ENCODE results near the gene NLRP12. TPM values are rescaled to one million over a fixed set of nuclear protein-coding genes. Genes with fewer than 3 reads are reported as not detected.
"Not testable (repeated sequence)": the region's sequence is repeated elsewhere in the genome, so short reads cannot be mapped to it uniquely, and the experiment has no call there.

The NLRP12 gene
- total RNA-seq, 1 experiment from 2014 or later = not detected

DNA sequence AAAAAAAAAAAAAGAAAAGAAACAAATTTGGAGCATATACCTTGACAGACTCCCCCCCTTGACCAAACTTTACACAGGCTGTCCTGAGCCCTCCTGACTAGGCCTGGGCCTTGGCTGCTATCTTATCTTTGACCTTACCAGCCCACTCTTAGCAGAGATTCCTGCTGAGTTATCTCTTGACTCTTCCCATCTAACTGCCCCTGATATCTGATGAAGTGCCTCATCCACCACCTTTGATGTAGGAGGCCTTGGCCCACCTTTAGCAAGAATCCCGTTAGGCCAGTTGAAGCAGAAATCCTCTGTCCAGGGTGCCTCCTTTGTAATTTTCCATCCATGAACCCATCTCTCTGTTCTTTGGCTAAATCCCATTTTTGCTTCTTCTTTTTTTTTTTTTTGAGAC, 43.6 kb downstream of the NLRP12 start:
- Mint-ChIP-seq H3K9me3 (ENCODE audit: unreplicated experiment) (peaks cover 12% of the 10 kb centered on the region), H3K27me3 (ENCODE audit: insufficient read depth, unreplicated experiment) (no peaks in the 10 kb centered on the region), H3K4me3 (ENCODE audit: unreplicated experiment) (no peak overlapping the region), H3K27ac (ENCODE audit: low read depth, unreplicated experiment) (no peak overlapping the region), H3K36me3 (ENCODE audit: insufficient read depth, unreplicated experiment) (no peaks in the 10 kb centered on the region), H3K4me1 (ENCODE audit: insufficient read depth, unreplicated experiment) (no peaks in the 10 kb centered on the region)
- POLR2A ChIA-PET = interaction anchor here (0.6 kb wide), 1 partner anchor 150 kb away, joined by 3 read pairs; no protein-coding TSS in a partner anchor
- CTCF ChIA-PET = interaction anchor here (1.1 kb wide), 1 partner anchor 12 kb away, joined by 4 read pairs; no protein-coding TSS in a partner anchor
- no peak for DNase-seq (ENCODE audit: unreplicated experiment)
- BruUV-seq (replicated peaks) = no TSS peak
- TF ChIP-seq, protein P1, sequence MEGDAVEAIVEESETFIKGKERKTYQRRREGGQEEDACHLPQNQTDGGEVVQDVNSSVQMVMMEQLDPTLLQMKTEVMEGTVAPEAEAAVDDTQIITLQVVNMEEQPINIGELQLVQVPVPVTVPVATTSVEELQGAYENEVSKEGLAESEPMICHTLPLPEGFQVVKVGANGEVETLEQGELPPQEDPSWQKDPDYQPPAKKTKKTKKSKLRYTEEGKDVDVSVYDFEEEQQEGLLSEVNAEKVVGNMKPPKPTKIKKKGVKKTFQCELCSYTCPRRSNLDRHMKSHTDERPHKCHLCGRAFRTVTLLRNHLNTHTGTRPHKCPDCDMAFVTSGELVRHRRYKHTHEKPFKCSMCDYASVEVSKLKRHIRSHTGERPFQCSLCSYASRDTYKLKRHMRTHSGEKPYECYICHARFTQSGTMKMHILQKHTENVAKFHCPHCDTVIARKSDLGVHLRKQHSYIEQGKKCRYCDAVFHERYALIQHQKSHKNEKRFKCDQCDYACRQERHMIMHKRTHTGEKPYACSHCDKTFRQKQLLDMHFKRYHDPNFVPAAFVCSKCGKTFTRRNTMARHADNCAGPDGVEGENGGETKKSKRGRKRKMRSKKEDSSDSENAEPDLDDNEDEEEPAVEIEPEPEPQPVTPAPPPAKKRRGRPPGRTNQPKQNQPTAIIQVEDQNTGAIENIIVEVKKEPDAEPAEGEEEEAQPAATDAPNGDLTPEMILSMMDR (IDR thresholded peaks at IDR 0.05; ENCODE audit: unreplicated experiment) = no peak
- intact Hi-C loops (cut with micrococcal nuclease) = no loop called here

DNA sequence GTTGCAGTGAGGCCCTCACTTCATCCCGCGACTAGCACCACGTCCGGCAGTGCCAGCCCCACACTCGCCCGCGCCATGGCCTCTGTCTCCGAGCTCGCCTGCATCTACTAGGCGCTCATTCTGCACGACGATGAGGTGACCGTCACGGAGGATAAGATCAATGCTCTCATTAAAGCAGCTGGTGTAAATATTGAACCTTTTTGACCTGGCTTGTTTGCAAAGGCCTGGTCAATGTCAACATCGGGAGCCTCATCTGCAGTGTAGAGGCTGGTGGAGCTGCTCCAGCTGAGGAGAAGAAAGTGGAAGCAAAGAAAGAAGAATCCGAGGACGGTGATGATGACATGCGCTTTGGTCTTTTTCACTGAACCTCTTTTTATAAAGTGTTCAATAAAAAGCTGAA, 48.6 kb downstream of the NLRP12 start:
- intact Hi-C loops (cut with micrococcal nuclease) = no loop called here
- no peaks in the 10 kb centered on the region for H3K36me3 Mint-ChIP-seq (ENCODE audit: insufficient read depth, unreplicated experiment)
- H3K27ac Mint-ChIP-seq (ENCODE audit: low read depth, unreplicated experiment) = no peak overlapping the region
- no peak for DNase-seq (ENCODE audit: unreplicated experiment)
- TF ChIP-seq, protein P1 (IDR thresholded peaks at IDR 0.05; ENCODE audit: unreplicated experiment) = no peak
- peaks cover 3% of the 10 kb centered on the region for H3K9me3 Mint-ChIP-seq (ENCODE audit: unreplicated experiment)
- CTCF ChIA-PET = interaction anchor here (0.7 to 1.8 kb wide), 8 partner anchors 15 to 616 kb away, joined by 3 to 9 read pairs (median 4); no protein-coding TSS in a partner anchor
- no TSS peak for BruUV-seq (replicated peaks)
- no peak overlapping the region for H3K4me3 Mint-ChIP-seq (ENCODE audit: unreplicated experiment)
- H3K4me1 Mint-ChIP-seq (ENCODE audit: insufficient read depth, unreplicated experiment) = no peaks in the 10 kb centered on the region
- POLR2A ChIA-PET = interaction anchor here (0.6 kb wide), 1 partner anchor 10 kb away, joined by 3 read pairs; no protein-coding TSS in a partner anchor
- no peaks in the 10 kb centered on the region for H3K27me3 Mint-ChIP-seq (ENCODE audit: insufficient read depth, unreplicated experiment)

DNA sequence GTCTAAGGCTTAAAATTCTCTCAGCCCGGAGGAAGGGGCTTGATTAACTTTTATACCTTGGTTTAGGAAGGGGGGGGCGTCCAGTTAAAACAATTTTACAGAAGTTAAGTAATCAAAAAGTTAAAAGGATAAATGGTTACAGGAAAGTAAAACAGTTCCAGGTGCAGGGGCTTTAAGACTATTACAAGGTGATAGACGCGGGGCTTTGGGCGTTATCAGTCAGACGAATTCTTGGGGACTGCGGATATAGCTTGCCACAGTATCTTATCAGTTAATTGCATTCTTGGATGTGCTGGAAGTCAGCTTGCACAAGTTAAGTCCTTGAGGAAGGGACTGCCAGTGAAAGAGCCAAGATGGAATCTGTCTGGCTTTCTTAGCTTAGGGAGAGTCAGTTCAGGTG, 49.6 kb downstream of the NLRP12 start:
- H3K4me1 Mint-ChIP-seq (ENCODE audit: insufficient read depth, unreplicated experiment); BruUV-seq (replicated peaks); H3K4me3 Mint-ChIP-seq (ENCODE audit: unreplicated experiment); H3K36me3 Mint-ChIP-seq (ENCODE audit: insufficient read depth, unreplicated experiment); H3K27me3 Mint-ChIP-seq (ENCODE audit: insufficient read depth, unreplicated experiment); intact Hi-C loops (cut with micrococcal nuclease); H3K27ac Mint-ChIP-seq (ENCODE audit: low read depth, unreplicated experiment); DNase-seq (ENCODE audit: unreplicated experiment); H3K9me3 Mint-ChIP-seq (ENCODE audit: unreplicated experiment); POLR2A ChIA-PET: not testable (repeated sequence)
- CTCF ChIA-PET = interaction anchor here (0.7 to 1.1 kb wide), 4 partner anchors 20 to 321 kb away, joined by 3 to 4 read pairs (median 3); no protein-coding TSS in a partner anchor

DNA sequence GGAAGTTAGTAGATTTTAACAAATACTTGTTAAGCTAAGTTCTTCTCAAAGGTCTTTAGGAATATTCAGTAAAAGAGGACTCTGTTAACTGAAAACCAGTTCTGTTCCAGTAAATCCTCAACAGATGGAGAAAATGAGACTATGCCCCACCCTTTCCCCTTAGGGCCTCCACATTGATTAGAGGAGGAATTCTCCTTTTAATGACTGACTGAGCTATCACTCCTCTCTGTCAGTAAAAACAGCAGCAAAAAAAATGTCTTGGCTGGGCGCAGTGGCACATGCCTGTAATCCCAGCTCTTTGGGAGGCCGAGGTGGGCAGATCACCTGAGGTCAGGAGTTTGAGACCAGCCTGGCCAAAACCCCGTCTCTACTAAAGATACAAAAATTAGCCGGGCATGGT, 50.1 kb downstream of the NLRP12 start:
- no peaks in the 10 kb centered on the region for H3K36me3 Mint-ChIP-seq (ENCODE audit: insufficient read depth, unreplicated experiment)
- BruUV-seq (replicated peaks) = no TSS peak
- no peaks in the 10 kb centered on the region for H3K27me3 Mint-ChIP-seq (ENCODE audit: insufficient read depth, unreplicated experiment)
- H3K27ac Mint-ChIP-seq (ENCODE audit: low read depth, unreplicated experiment) = no peak overlapping the region
- CTCF ChIA-PET = interaction anchor here (0.6 to 4.2 kb wide), 8 partner anchors 18 to 828 kb away, joined by 3 to 36 read pairs (median 3); no protein-coding TSS in a partner anchor
- H3K9me3 Mint-ChIP-seq (ENCODE audit: unreplicated experiment) = no peaks in the 10 kb centered on the region
- TF ChIP-seq, protein P1 (IDR thresholded peaks at IDR 0.05; ENCODE audit: unreplicated experiment) = no peak
- H3K4me3 Mint-ChIP-seq (ENCODE audit: unreplicated experiment) = no peak overlapping the region
- POLR2A ChIA-PET = interaction anchor here (0.7 kb wide), 1 partner anchor 353 kb away, joined by 3 read pairs; no protein-coding TSS in a partner anchor
- intact Hi-C loops (cut with micrococcal nuclease) = no loop called here
- H3K4me1 Mint-ChIP-seq (ENCODE audit: insufficient read depth, unreplicated experiment) = no peaks in the 10 kb centered on the region
- DNase-seq (ENCODE audit: unreplicated experiment) = no peak

All from MCF 10A (cell line).